DOHH2 (cell line): ENCODE data around the gene TUBA4B.

ENCODE experiments used
- H3F3A ChIP-seq: fragments of 200-600 bp; sonication (generic), shearing (Covaris generic); 2 replicates; pipeline ENCODE4 v1.6.0; 2016; ENCODE audit warnings: antibody characterized with exemption, mild to moderate bottlenecking; ENCODE audit not compliant: control insufficient read depth, insufficient read depth
- H3K27ac ChIP-seq: fragments of 200-600 bp; sonication (generic); 2 replicates; pipeline ENCODE4 v1.5.1; 2014; ENCODE audit warnings: low read depth, mild to moderate bottlenecking, low read length, moderate library complexity
- H3K27me3 ChIP-seq: fragments of 200-600 bp; sonication (generic); 2 replicates; pipeline ENCODE4 v1.6.1; 2014; ENCODE audit warnings: mild to moderate bottlenecking, low read length, mixed read lengths; ENCODE audit not compliant: control insufficient read depth
- H3K36me3 ChIP-seq: fragments of 200-600 bp; sonication (generic); 2 replicates; pipeline ENCODE4 v1.6.1; 2014; ENCODE audit warnings: mild to moderate bottlenecking, low read length, moderate library complexity, mixed read lengths; ENCODE audit not compliant: control insufficient read depth
- H3K4me1 ChIP-seq: fragments of 200-600 bp; sonication (generic); 2 replicates; pipeline ENCODE4 v1.6.1; 2014; ENCODE audit warnings: mild to moderate bottlenecking, low read length, mixed read lengths; ENCODE audit not compliant: control insufficient read depth
- H3K4me2 ChIP-seq: fragments of 200-600 bp; sonication (generic); 2 replicates; pipeline ENCODE4 v1.6.0; 2014; ENCODE audit warnings: mild to moderate bottlenecking, low read length, moderate library complexity
- H3K4me3 ChIP-seq: fragments of 200-600 bp; sonication (generic); 2 replicates; pipeline ENCODE4 v1.5.1; 2014; ENCODE audit warnings: mild to moderate bottlenecking, low read length, mixed read lengths
- H3K79me2 ChIP-seq: fragments of 200-600 bp; sonication (generic); 2 replicates; pipeline ENCODE4 v1.6.1; 2014; ENCODE audit warnings: mild to moderate bottlenecking, low read length, mixed read lengths; ENCODE audit not compliant: control insufficient read depth
- H3K9me2 ChIP-seq: fragments of 200-600 bp; sonication (generic); replicated peaks from 2 replicates; pipeline ENCODE4 v1.6.1; 2014; ENCODE audit warnings: mild to moderate bottlenecking, low read length, mixed read lengths; ENCODE audit not compliant: control insufficient read depth
- H3K9me3 ChIP-seq: fragments of 200-600 bp; sonication (generic); 2 replicates; pipeline ENCODE4 v1.6.1; 2014; ENCODE audit warnings: antibody characterized with exemption, low read length, mixed read lengths; ENCODE audit not compliant: control insufficient read depth, insufficient read depth
- H4K20me1 ChIP-seq: fragments of 200-600 bp; sonication (generic); 2 replicates; pipeline ENCODE4 v1.6.0; 2014; ENCODE audit warnings: low read depth, mild to moderate bottlenecking, antibody characterized with exemption, low read length, moderate library complexity; ENCODE audit not compliant: control insufficient read depth, insufficient read depth
- CTCF ChIP-seq: fragments of 200-600 bp; sonication (generic); IDR thresholded peaks from one replicate; pipeline ENCODE4 v1.5.1; 2014; ENCODE audit warnings: antibody characterized with exemption, mild to moderate bottlenecking, low read depth, low read length; ENCODE audit not compliant: poor library complexity, severe bottlenecking
- EZH2phosphoT487 ChIP-seq: fragments of 200-600 bp; sonication (generic); IDR thresholded peaks from 2 replicates; pipeline ENCODE4 v1.6.1; 2017; ENCODE audit warnings: borderline replicate concordance, mild to moderate bottlenecking, antibody characterized with exemption, low read length, moderate library complexity, mixed read lengths

TUBA4B gene

GRCh38 chr2:219300022-219300421, 47.0 kb downstream of the TUBA4B start:
- TF ChIP-seq CTCF (no peak), EZH2phosphoT487 (no peak)
- Histone ChIP-seq H3K9me2 (no peaks in the 10 kb centered on the region), H3F3A (peaks cover 2% of the 10 kb centered on the region; the same call in 1 of the 2 replicates), H3K4me2 (no peak overlapping the region), H3K9me3 (no peaks in the 10 kb centered on the region), H3K4me1 (peaks cover 10% of the 10 kb centered on the region), H3K27me3 (peaks cover 53% of the 10 kb centered on the region), H4K20me1 (no peaks in the 10 kb centered on the region), H3K36me3 (no peaks in the 10 kb centered on the region), H3K79me2 (no peaks in the 10 kb centered on the region), H3K27ac (no peak overlapping the region), H3K4me3 (no peak overlapping the region)

- TF ChIP-seq EZH2phosphoT487 (no peak), CTCF (no peak)
- no peaks in the 10 kb centered on the region for H3K36me3 ChIP-seq
- no peak overlapping the region for H3K27ac ChIP-seq
- H3K4me2 ChIP-seq: no peak overlapping the region
- peaks cover 53% of the 10 kb centered on the region for H3K27me3 ChIP-seq
- no peaks in the 10 kb centered on the region for H3K9me2 ChIP-seq
- H3K4me1 ChIP-seq: peaks cover 4% of the 10 kb centered on the region
- H4K20me1 ChIP-seq: no peaks in the 10 kb centered on the region
- H3K4me3 ChIP-seq: no peak overlapping the region
- no peaks in the 10 kb centered on the region for H3F3A ChIP-seq
- H3K79me2 ChIP-seq: no peaks in the 10 kb centered on the region
- no peaks in the 10 kb centered on the region for H3K9me3 ChIP-seq
Observed at GRCh38 chr2:219302412-219302968, 49.4 kb downstream of the TUBA4B start.

GRCh38 chr2:219304223-219304622, 51.2 kb downstream of the TUBA4B start:
- H3K4me3 ChIP-seq: no peak overlapping the region
- no peak overlapping the region for H3K27ac ChIP-seq
- TF ChIP-seq EZH2phosphoT487: no peak
- no peak for TF ChIP-seq CTCF
- H3K36me3 ChIP-seq: no peaks in the 10 kb centered on the region
- H3K27me3 ChIP-seq: peaks cover 48% of the 10 kb centered on the region
- no peak overlapping the region for H3K4me2 ChIP-seq
- no peaks in the 10 kb centered on the region for H3K9me2 ChIP-seq
- no peaks in the 10 kb centered on the region for H4K20me1 ChIP-seq
- no peaks in the 10 kb centered on the region for H3K4me1 ChIP-seq
- no peaks in the 10 kb centered on the region for H3F3A ChIP-seq
- no peaks in the 10 kb centered on the region for H3K9me3 ChIP-seq
- H3K79me2 ChIP-seq: no peaks in the 10 kb centered on the region

- Histone ChIP-seq H4K20me1 (no peaks in the 10 kb centered on the region), H3K27me3 (peaks cover 31% of the 10 kb centered on the region), H3K79me2 (no peaks in the 10 kb centered on the region), H3K9me2 (no peaks in the 10 kb centered on the region), H3K4me2 (no peak overlapping the region), H3K36me3 (no peaks in the 10 kb centered on the region), H3K27ac (no peak overlapping the region), H3K4me3 (no peak overlapping the region), H3K9me3 (no peaks in the 10 kb centered on the region), H3F3A (no peaks in the 10 kb centered on the region), H3K4me1 (no peaks in the 10 kb centered on the region)
- TF ChIP-seq CTCF (no peak), EZH2phosphoT487 (no peak)
Observed at GRCh38 chr2:219306047-219306446, 53.0 kb downstream of the TUBA4B start.
